HCT116 (cell line): ENCODE data around the gene CLEC16A. TPM values are rescaled to one million over a fixed set of nuclear protein-coding genes. Genes with fewer than 3 reads are reported as not detected.

Source experiments
- ATAC-seq: fragments of 200-7000 bp; cut with Tn5 transposase; 2 replicates; pipeline ENCODE4 v1.9.1; 2020; ENCODE audit warnings: mild to moderate bottlenecking, moderate library complexity
- BruUV-seq: library from RNA; stranded (reverse); fragments of 400-500 nt; replicated peaks from 2 replicates; lab custom pipeline; 2021; lab: Mats Ljungman, UMichigan
- CTCF ChIA-PET: fragments of 300-600 bp; sonication (Branson Sonifier 250); formaldehyde crosslinking; loops from one replicate; lab custom pipeline; 2021; ENCODE audit warnings: antibody characterized with exemption; lab: Charles Lee
- POLR2A ChIA-PET: fragments of 300-600, 350-600 bp; sonication (Branson Sonifier 250); formaldehyde crosslinking; loops from one replicate; lab custom pipeline; 2021; ENCODE audit warnings: antibody characterized with exemption; lab: Charles Lee
- RAD21 ChIA-PET, 2 experiments: fragments of 300-600 bp; sonication (Branson Sonifier 250); formaldehyde crosslinking; loops; one replicate each; lab custom pipeline; 2023; ENCODE audit warnings: low total read pairs in 2 of 2; ENCODE audit not compliant: uncharacterized antibody in 2 of 2, unreplicated experiment in 2 of 2, low non-redundant PET in 1 of 2; lab: Charles Lee
- DNase-seq: peaks from one replicate; pipeline ENCODE4 v3.0.0-alpha.2; 2010; ENCODE audit warnings: low read depth, low spot score
- H2AFZ ChIP-seq: fragments of 200-600 bp; shearing (Covaris generic), sonication (generic); 2 replicates; pipeline ENCODE4 v1.6.1; 2017; ENCODE audit warnings: low read depth, mixed run types, mixed read lengths, antibody characterized with exemption, low read length; ENCODE audit not compliant: poor library complexity, severe bottlenecking
- H3K27ac ChIP-seq: 2 replicates; pipeline ENCODE4 v1.5.1; 2012; ENCODE audit warnings: low read depth, low read length
- H3K27me3 ChIP-seq: fragments of 200-600 bp; sonication (generic); 2 replicates; pipeline ENCODE4 v1.6.1; 2016; ENCODE audit warnings: mixed run types, low read length, mixed read lengths; ENCODE audit not compliant: insufficient read depth
- H3K36me3 ChIP-seq, 2 experiments: fragments of 200-500 bp in 1 of 2; fragments of 200-600 bp in 1 of 2; sonication (Bioruptor generic) in 1 of 2; sonication (generic) in 1 of 2; 2 replicates each; pipeline versions ENCODE4 v1.5.1 to v1.6.1; 2014 to 2016; ENCODE audit warnings: low read length in 2 of 2, inconsistent platforms in 1 of 2, mixed read lengths in 1 of 2, mixed run types in 1 of 2; ENCODE audit not compliant: insufficient read depth in 2 of 2, control insufficient read depth in 1 of 2
- H3K4me1 ChIP-seq, 2 experiments: fragments of 200-600 bp in 1 of 2; sonication (generic) in 1 of 2; 2 replicates each; pipeline versions ENCODE4 v1.5.1 to v1.6.1; 2012 to 2017; ENCODE audit warnings: low read length in 2 of 2, inconsistent platforms in 1 of 2, mild to moderate bottlenecking in 1 of 2, mixed read lengths in 1 of 2, mixed run types in 1 of 2, moderate library complexity in 1 of 2; ENCODE audit not compliant: insufficient read depth in 2 of 2, control insufficient read depth in 1 of 2
- H3K4me2 ChIP-seq: fragments of 200-600 bp; sonication (generic); 2 replicates; pipeline ENCODE4 v1.6.1; 2017; ENCODE audit warnings: mixed run types, low read length, mixed read lengths
- H3K4me3 ChIP-seq, 2 experiments: fragments of 200-600 bp in 1 of 2; sonication (generic) in 1 of 2; replicated peaks in 1 of 2; 2 replicates each; pipeline ENCODE4 v1.5.1; 2011 to 2016; ENCODE audit warnings: low read length in 2 of 2, control low read depth in 1 of 2, low read depth in 1 of 2, mild to moderate bottlenecking in 1 of 2, mixed read lengths in 1 of 2, mixed run types in 1 of 2
- H3K79me2 ChIP-seq: fragments of 200-600 bp; sonication (generic); 2 replicates; pipeline ENCODE4 v1.6.1; 2017; ENCODE audit warnings: mild to moderate bottlenecking, mixed run types, low read length, moderate library complexity, mixed read lengths; ENCODE audit not compliant: insufficient read depth
- H3K9ac ChIP-seq: fragments of 200-600 bp; sonication (generic); 2 replicates; pipeline ENCODE4 v1.6.1; 2016; ENCODE audit warnings: low read length, mixed read lengths
- H3K9me2 ChIP-seq: fragments of 200-600 bp; sonication (generic), shearing (Covaris generic); 2 replicates; pipeline ENCODE4 v1.6.1; 2017; ENCODE audit warnings: mixed run types, mild to moderate bottlenecking, moderate library complexity; ENCODE audit not compliant: insufficient read depth
- H3K9me3 ChIP-seq, 2 experiments: fragments of 200-500 bp in 1 of 2; fragments of 200-600 bp in 1 of 2; sonication (Bioruptor generic) in 1 of 2; sonication (generic) in 1 of 2; 2 replicates each; pipeline ENCODE4 v1.6.1; 2014 to 2017; ENCODE audit warnings: low read length in 2 of 2, mixed read lengths in 2 of 2, inconsistent platforms in 1 of 2, low read depth in 1 of 2, mild to moderate bottlenecking in 1 of 2, mixed run types in 1 of 2, moderate library complexity in 1 of 2; ENCODE audit not compliant: control insufficient read depth in 1 of 2, insufficient read depth in 1 of 2
- H4K20me1 ChIP-seq: fragments of 200-600 bp; sonication (generic), shearing (Covaris generic); 2 replicates; pipeline ENCODE4 v1.6.1; 2017; ENCODE audit warnings: mixed run types, mild to moderate bottlenecking, moderate library complexity; ENCODE audit not compliant: insufficient read depth
- ATF3 ChIP-seq: IDR thresholded peaks from 2 replicates; pipeline ENCODE4 v1.6.1; 2012
- EGR1 ChIP-seq: IDR thresholded peaks from 2 replicates; pipeline ENCODE4 v1.6.1; 2012; ENCODE audit warnings: low read depth
- JUND ChIP-seq: IDR thresholded peaks from 2 replicates; pipeline ENCODE4 v1.6.1; 2012
- MAX ChIP-seq: IDR thresholded peaks from 2 replicates; pipeline ENCODE4 v1.6.1; 2012
- REST ChIP-seq: IDR thresholded peaks from 2 replicates; pipeline ENCODE4 v1.6.1; 2012; ENCODE audit warnings: low read depth
- YY1 ChIP-seq: IDR thresholded peaks from 2 replicates; pipeline ENCODE4 v1.6.1; 2011; ENCODE audit warnings: low read length, low read depth, moderate library complexity, mild to moderate bottlenecking; ENCODE audit not compliant: insufficient replicate concordance; ENCODE audit errors: extremely low read depth
- ZFX ChIP-seq: fragments of 450-650 bp; IDR thresholded peaks from 2 replicates; pipeline ENCODE4 v1.6.1; 2017
- intact Hi-C: fragments of 100-400 bp; cut with micrococcal nuclease; formaldehyde crosslinking; loops from 2 replicates; pipeline ENCODE4 v1.10.0; 2022
- total RNA-seq: library from RNA; stranded (reverse); gene quantifications from one replicate; pipeline ENCODE4 v1.2.1, GENCODE V29; 2021; ENCODE audit not compliant: unreplicated experiment

CLEC16A gene
- total RNA-seq, 1 experiment from 2014 or later, result 18.0 TPM

GRCh38 chr16:10896723-10897122 is 47.6 kb upstream of the CLEC16A start:
- BruUV-seq, result no TSS peak
- Histone ChIP-seq H3K9me2 (no peaks in the 10 kb centered on the region), H3K4me1 (no peaks in the 10 kb centered on the region), H3K9me3 (no peaks in the 10 kb centered on the region), H3K4me2 (no peak overlapping the region), H3K9ac (no peak overlapping the region), H4K20me1 (no peaks in the 10 kb centered on the region), H3K4me3 (no peak overlapping the region), H3K27ac (no peak overlapping the region), H2AFZ (no peak overlapping the region), H3K79me2 (no peaks in the 10 kb centered on the region), H3K36me3 (no peaks in the 10 kb centered on the region), H3K27me3 (peaks cover 16% of the 10 kb centered on the region)
- intact Hi-C loops, result no loop called here
- ATAC-seq (no peak), DNase-seq (no peak)
- TF ChIP-seq ZFX (no peak), YY1 (no peak), MAX (no peak), REST (no peak), ATF3 (no peak), EGR1 (no peak), JUND (no peak)
- CTCF ChIA-PET, result no interaction called here
- RAD21 ChIA-PET, result no interaction called here
- POLR2A ChIA-PET, result no interaction called here
